Measurements from ENCODE around the gene XCR1. TPM values are rescaled to one million over a fixed set of nuclear protein-coding genes. Genes with fewer than 3 reads are reported as not detected.

XCR1 gene
- total RNA-seq, 1 experiment from 2014 or later, result not detected

DNA sequence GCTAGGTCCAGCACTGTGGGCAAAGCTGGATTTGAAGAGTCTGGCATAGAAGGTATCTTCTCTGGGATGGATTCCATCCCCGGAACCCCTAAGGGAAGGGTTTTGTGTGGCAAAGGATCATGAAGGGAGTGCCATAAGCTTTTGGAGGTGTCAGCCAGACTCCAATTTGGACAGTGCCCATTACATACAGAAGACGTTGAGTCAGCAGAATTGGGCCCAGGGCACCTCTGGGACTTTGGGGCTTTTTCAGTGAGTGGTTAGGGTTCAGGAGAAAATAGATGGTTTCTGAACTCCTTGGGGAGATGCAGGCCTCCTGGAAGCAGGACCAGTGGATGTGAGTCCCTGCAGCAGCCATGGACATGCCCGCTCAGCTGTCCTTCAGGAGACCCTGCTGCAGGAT lies 34.6 kb upstream of the XCR1 start:
- intact Hi-C loops (cut with micrococcal nuclease), result no loop called here
- ChIA-PET CTCF (no interaction called here), POLR2A (no interaction called here), RAD21 (ENCODE audit: low non-redundant PET in 1 of 2, low total read pairs in 2 of 2, uncharacterized antibody in 2 of 2, unreplicated experiment in 2 of 2) (no interaction called here)
- H2AFZ ChIP-seq (ENCODE audit: low read depth, low read length, poor library complexity, severe bottlenecking), result no peak overlapping the region
- H3K9me3 ChIP-seq (ENCODE audit: control insufficient read depth in 1 of 2, insufficient read depth in 1 of 2, low read depth in 1 of 2, low read length in 2 of 2), result no peaks in the 10 kb centered on the region
- H3K4me3 ChIP-seq (replicated peaks in 1 of 2; ENCODE audit: low read depth in 1 of 2, low read length in 2 of 2), result no peak overlapping the region
- no peak for ATAC-seq
- no peak overlapping the region for H3K9ac ChIP-seq (ENCODE audit: low read length)
- H3K27ac ChIP-seq (ENCODE audit: low read depth, low read length), result no peak overlapping the region
- no TSS peak for BruUV-seq (replicated peaks)
- H3K79me2 ChIP-seq (ENCODE audit: insufficient read depth, low read length), result no peaks in the 10 kb centered on the region
- H3K4me2 ChIP-seq (ENCODE audit: low read length), result no peak overlapping the region
- no peaks in the 10 kb centered on the region for H4K20me1 ChIP-seq (ENCODE audit: insufficient read depth)
- H3K27me3 ChIP-seq (ENCODE audit: insufficient read depth, low read length), result peaks cover 21% of the 10 kb centered on the region
- TF ChIP-seq TCF7L2 (IDR thresholded peaks at IDR 0.05; ENCODE audit: borderline replicate concordance, extremely low read depth, insufficient read depth, insufficient read length) (no peak), REST (IDR thresholded peaks at IDR 0.05; ENCODE audit: low read depth) (no peak), ATF3 (IDR thresholded peaks at IDR 0.05) (no peak), POLR2AphosphoS5 (IDR thresholded peaks at IDR 0.05; ENCODE audit: low read depth, low read length) (no peak), EGR1 (IDR thresholded peaks at IDR 0.05; ENCODE audit: low read depth) (no peak), SIN3A (IDR thresholded peaks at IDR 0.05; ENCODE audit: low read depth) (no peak), JUND (IDR thresholded peaks at IDR 0.05) (no peak), CBX3 (IDR thresholded peaks at IDR 0.05; ENCODE audit: low read depth) (no peak), YY1 (IDR thresholded peaks at IDR 0.05; ENCODE audit: extremely low read depth, insufficient replicate concordance, low read depth, low read length) (no peak), POLR2A (IDR thresholded peaks at IDR 0.05; ENCODE audit: borderline replicate concordance, extremely low read depth, insufficient read depth, insufficient read length) (no peak), ZNF274 (IDR thresholded peaks at IDR 0.05; ENCODE audit: low read depth, low read length) (no peak)
- TF ChIP-seq, protein P1, sequence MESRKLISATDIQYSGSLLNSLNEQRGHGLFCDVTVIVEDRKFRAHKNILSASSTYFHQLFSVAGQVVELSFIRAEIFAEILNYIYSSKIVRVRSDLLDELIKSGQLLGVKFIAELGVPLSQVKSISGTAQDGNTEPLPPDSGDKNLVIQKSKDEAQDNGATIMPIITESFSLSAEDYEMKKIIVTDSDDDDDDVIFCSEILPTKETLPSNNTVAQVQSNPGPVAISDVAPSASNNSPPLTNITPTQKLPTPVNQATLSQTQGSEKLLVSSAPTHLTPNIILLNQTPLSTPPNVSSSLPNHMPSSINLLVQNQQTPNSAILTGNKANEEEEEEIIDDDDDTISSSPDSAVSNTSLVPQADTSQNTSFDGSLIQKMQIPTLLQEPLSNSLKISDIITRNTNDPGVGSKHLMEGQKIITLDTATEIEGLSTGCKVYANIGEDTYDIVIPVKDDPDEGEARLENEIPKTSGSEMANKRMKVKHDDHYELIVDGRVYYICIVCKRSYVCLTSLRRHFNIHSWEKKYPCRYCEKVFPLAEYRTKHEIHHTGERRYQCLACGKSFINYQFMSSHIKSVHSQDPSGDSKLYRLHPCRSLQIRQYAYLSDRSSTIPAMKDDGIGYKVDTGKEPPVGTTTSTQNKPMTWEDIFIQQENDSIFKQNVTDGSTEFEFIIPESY (IDR thresholded peaks at IDR 0.05; ENCODE audit: extremely low read depth, insufficient replicate concordance, low read length), result no peak
- TF ChIP-seq, protein P2, sequence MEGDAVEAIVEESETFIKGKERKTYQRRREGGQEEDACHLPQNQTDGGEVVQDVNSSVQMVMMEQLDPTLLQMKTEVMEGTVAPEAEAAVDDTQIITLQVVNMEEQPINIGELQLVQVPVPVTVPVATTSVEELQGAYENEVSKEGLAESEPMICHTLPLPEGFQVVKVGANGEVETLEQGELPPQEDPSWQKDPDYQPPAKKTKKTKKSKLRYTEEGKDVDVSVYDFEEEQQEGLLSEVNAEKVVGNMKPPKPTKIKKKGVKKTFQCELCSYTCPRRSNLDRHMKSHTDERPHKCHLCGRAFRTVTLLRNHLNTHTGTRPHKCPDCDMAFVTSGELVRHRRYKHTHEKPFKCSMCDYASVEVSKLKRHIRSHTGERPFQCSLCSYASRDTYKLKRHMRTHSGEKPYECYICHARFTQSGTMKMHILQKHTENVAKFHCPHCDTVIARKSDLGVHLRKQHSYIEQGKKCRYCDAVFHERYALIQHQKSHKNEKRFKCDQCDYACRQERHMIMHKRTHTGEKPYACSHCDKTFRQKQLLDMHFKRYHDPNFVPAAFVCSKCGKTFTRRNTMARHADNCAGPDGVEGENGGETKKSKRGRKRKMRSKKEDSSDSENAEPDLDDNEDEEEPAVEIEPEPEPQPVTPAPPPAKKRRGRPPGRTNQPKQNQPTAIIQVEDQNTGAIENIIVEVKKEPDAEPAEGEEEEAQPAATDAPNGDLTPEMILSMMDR (IDR thresholded peaks at IDR 0.05 in 2 of 3, conservative IDR thresholded peaks at IDR 0.05 in 1 of 3; ENCODE audit: borderline replicate concordance in 1 of 3, insufficient read depth in 1 of 3, low read depth in 2 of 3, low read length in 2 of 3), result no peak
- H3K9me2 ChIP-seq (ENCODE audit: insufficient read depth), result no peaks in the 10 kb centered on the region
- DNase-seq (ENCODE audit: low read depth, low spot score), result no peak
- H3K4me1 ChIP-seq (ENCODE audit: control insufficient read depth in 1 of 2, insufficient read depth in 2 of 2, low read length in 2 of 2), result peaks cover 9 to 11% of the 10 kb centered on the region in 2 experiments; a peak in 3 of 4 replicates
- no peaks in the 10 kb centered on the region for H3K36me3 ChIP-seq (ENCODE audit: control insufficient read depth in 1 of 2, insufficient read depth in 2 of 2, low read length in 2 of 2)

Data from HCT116 (cell line).